ENCODE data around the gene CCNJ. TPM values are rescaled to one million over a fixed set of nuclear protein-coding genes. Genes with fewer than 3 reads are reported as not detected.

Gene CCNJ
- total and polyA plus RNA-seq, 2 donors (not counting 1 experiment from before 2014, with no cell fraction given), result 2.8 to 8.9 TPM

DNA sequence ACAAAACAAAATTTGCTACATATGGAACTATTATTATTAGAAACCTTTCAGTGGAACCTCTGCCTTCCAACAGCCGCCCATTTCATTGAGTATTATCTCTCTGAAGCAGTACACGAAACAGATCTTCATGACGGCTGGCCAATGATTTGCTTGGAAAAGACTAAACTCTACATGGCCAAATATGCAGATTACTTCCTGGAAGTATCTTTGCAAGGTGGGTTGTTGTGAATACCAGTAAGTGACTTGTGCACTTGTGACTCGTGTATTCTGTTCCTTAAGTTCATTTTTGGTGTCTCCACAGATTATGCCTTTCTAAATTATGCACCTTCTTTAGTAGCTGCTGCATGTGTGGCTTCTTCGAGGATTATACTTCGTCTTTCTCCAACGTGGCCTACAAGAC is 13.4 kb downstream of the CCNJ start:
- TF ChIP-seq EZH2 (IDR thresholded peaks at IDR 0.05; ENCODE audit: borderline replicate concordance, insufficient read depth, low read depth, low read length, poor library complexity, severe bottlenecking), result no peak
- TF ChIP-seq, protein P1, sequence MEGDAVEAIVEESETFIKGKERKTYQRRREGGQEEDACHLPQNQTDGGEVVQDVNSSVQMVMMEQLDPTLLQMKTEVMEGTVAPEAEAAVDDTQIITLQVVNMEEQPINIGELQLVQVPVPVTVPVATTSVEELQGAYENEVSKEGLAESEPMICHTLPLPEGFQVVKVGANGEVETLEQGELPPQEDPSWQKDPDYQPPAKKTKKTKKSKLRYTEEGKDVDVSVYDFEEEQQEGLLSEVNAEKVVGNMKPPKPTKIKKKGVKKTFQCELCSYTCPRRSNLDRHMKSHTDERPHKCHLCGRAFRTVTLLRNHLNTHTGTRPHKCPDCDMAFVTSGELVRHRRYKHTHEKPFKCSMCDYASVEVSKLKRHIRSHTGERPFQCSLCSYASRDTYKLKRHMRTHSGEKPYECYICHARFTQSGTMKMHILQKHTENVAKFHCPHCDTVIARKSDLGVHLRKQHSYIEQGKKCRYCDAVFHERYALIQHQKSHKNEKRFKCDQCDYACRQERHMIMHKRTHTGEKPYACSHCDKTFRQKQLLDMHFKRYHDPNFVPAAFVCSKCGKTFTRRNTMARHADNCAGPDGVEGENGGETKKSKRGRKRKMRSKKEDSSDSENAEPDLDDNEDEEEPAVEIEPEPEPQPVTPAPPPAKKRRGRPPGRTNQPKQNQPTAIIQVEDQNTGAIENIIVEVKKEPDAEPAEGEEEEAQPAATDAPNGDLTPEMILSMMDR (IDR thresholded peaks at IDR 0.05), result no peak
- Mint-ChIP-seq H3K4me3 (no peak overlapping the region), H3K4me1 (no peaks in the 10 kb centered on the region), H3K27ac (no peak overlapping the region), H3K9me3 (ENCODE audit: insufficient read depth) (no peaks in the 10 kb centered on the region), H3K27me3 (no peaks in the 10 kb centered on the region)
- Histone ChIP-seq H3K27me3 (replicated peaks in 1 of 4; ENCODE audit: control extremely low read depth in 1 of 4, control insufficient read depth in 3 of 4, insufficient read depth in 4 of 4, low read length in 3 of 4) (no peaks in the 10 kb centered on the region), H3K79me2 (ENCODE audit: control insufficient read depth, insufficient read depth, low read length) (peaks cover 13% of the 10 kb centered on the region), H4K20me1 (ENCODE audit: control insufficient read depth, insufficient read depth, low read length, poor library complexity, severe bottlenecking) (no peaks in the 10 kb centered on the region), H3K4me2 (replicated peaks; ENCODE audit: low read depth, low read length, poor library complexity, severe bottlenecking) (no peak overlapping the region), H3K9me3 (ENCODE audit: control extremely low read depth in 1 of 3, control insufficient read depth in 2 of 3, insufficient read depth in 1 of 3, low read length in 2 of 3) (no peaks in the 10 kb centered on the region), H3K27ac (ENCODE audit: low read length in 2 of 2) (no peak overlapping the region), H2AFZ (ENCODE audit: insufficient read depth, low read depth, low read length, poor library complexity, severe bottlenecking) (no peak overlapping the region), H3K9ac (ENCODE audit: low read length) (no peak overlapping the region), H3K4me3 (ENCODE audit: control extremely low read depth in 1 of 5, extremely low read depth in 1 of 5, insufficient read depth in 1 of 5, low read depth in 2 of 5, low read length in 4 of 5) (no peak overlapping the region), H3K4me1 (ENCODE audit: control insufficient read depth in 2 of 2, insufficient read depth in 2 of 2, low read length in 2 of 2) (no peaks in the 10 kb centered on the region), H3K36me3 (replicated peaks in 1 of 2; ENCODE audit: control extremely low read depth in 1 of 2, control insufficient read depth in 1 of 2, extremely low read depth in 1 of 2, insufficient read depth in 2 of 2, low read length in 1 of 2) (peaks cover 3 to 48% of the 10 kb centered on the region in 2 experiments)
- 98% methylated on average over 6 of the region's 7 CpGs for WGBS (ENCODE audit: insufficient coverage)
- intact Hi-C loops (cut with micrococcal nuclease), result no loop called here
- CTCF ChIA-PET, result no interaction called here
- POLR2A ChIA-PET, result no interaction called here
- DNase-seq, result no peak
- no peak for ATAC-seq (ENCODE audit: low read depth)

DNA sequence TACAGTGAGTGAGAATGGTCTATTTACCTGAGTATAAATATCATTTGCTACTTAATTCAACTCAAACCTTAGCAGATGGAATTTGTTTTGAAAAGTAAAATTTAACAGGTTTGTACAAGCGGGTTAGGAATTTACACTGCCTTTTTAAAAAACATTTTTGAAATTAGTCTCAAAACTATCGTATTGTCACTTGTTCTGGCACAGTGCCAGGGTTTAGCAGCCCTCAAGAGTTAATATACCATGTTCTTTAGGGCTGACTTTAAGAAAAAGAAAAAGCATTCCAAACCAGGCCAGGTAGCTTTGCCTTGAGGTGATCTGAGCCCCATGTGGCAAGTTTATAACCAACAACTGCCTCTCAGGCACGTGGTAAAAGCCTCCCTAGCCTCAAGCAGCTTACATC is 17.8 kb downstream of the CCNJ start:
- Histone ChIP-seq H3K79me2 (ENCODE audit: control insufficient read depth, insufficient read depth, low read length) (no peaks in the 10 kb centered on the region), H3K4me2 (replicated peaks; ENCODE audit: low read depth, low read length, poor library complexity, severe bottlenecking) (no peak overlapping the region), H3K4me1 (ENCODE audit: control insufficient read depth in 2 of 2, insufficient read depth in 2 of 2, low read length in 2 of 2) (no peaks in the 10 kb centered on the region), H2AFZ (ENCODE audit: insufficient read depth, low read depth, low read length, poor library complexity, severe bottlenecking) (no peak overlapping the region), H3K36me3 (replicated peaks in 1 of 2; ENCODE audit: control extremely low read depth in 1 of 2, control insufficient read depth in 1 of 2, extremely low read depth in 1 of 2, insufficient read depth in 2 of 2, low read length in 1 of 2) (peaks cover 6 to 39% of the 10 kb centered on the region in 2 experiments), H3K27ac (ENCODE audit: low read length in 2 of 2) (no peak overlapping the region), H3K4me3 (ENCODE audit: control extremely low read depth in 1 of 5, extremely low read depth in 1 of 5, insufficient read depth in 1 of 5, low read depth in 2 of 5, low read length in 4 of 5) (no peak overlapping the region), H3K9me3 (ENCODE audit: control extremely low read depth in 1 of 3, control insufficient read depth in 2 of 3, insufficient read depth in 1 of 3, low read length in 2 of 3) (no peaks in the 10 kb centered on the region), H3K9ac (ENCODE audit: low read length) (no peak overlapping the region), H3K27me3 (replicated peaks in 1 of 4; ENCODE audit: control extremely low read depth in 1 of 4, control insufficient read depth in 3 of 4, insufficient read depth in 4 of 4, low read length in 3 of 4) (no peaks in the 10 kb centered on the region), H4K20me1 (ENCODE audit: control insufficient read depth, insufficient read depth, low read length, poor library complexity, severe bottlenecking) (no peaks in the 10 kb centered on the region)
- Mint-ChIP-seq H3K27ac (no peak overlapping the region), H3K9me3 (ENCODE audit: insufficient read depth) (no peaks in the 10 kb centered on the region), H3K4me3 (no peak overlapping the region), H3K27me3 (no peaks in the 10 kb centered on the region), H3K4me1 (no peaks in the 10 kb centered on the region)
- DNase-seq, result no peak
- CTCF ChIA-PET, result no interaction called here
- ATAC-seq (ENCODE audit: low read depth), result no peak
- no peak for TF ChIP-seq EZH2 (IDR thresholded peaks at IDR 0.05; ENCODE audit: borderline replicate concordance, insufficient read depth, low read depth, low read length, poor library complexity, severe bottlenecking)
- TF ChIP-seq, protein P1 (IDR thresholded peaks at IDR 0.05), result no peak
- POLR2A ChIA-PET, result no interaction called here
- intact Hi-C loops (cut with micrococcal nuclease), result no loop called here
- 100% methylated on average over 2 of the region's 3 CpGs for WGBS (ENCODE audit: insufficient coverage)

Measured in B cell (primary cell).